Measurements from ENCODE around the gene GPR137.

GPR137 gene

DNA sequence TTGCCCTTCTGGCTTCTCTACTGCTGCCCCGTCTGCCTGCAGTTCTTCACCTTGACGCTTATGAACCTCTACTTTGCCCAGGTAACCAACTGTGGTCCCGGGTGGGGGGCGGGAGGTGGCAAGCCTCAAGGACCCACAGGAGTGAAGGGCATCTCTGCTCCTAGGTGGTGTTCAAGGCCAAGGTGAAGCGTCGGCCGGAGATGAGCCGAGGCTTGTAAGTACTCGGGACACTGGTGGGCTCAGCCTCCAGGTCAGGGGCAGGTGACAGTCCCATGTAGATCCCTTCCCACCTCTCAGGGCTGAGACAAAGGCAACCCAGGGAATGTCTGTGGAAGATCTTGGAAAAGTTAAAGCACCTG, 1.1 kb downstream of the GPR137 start:
- TF ChIP-seq, protein P1, sequence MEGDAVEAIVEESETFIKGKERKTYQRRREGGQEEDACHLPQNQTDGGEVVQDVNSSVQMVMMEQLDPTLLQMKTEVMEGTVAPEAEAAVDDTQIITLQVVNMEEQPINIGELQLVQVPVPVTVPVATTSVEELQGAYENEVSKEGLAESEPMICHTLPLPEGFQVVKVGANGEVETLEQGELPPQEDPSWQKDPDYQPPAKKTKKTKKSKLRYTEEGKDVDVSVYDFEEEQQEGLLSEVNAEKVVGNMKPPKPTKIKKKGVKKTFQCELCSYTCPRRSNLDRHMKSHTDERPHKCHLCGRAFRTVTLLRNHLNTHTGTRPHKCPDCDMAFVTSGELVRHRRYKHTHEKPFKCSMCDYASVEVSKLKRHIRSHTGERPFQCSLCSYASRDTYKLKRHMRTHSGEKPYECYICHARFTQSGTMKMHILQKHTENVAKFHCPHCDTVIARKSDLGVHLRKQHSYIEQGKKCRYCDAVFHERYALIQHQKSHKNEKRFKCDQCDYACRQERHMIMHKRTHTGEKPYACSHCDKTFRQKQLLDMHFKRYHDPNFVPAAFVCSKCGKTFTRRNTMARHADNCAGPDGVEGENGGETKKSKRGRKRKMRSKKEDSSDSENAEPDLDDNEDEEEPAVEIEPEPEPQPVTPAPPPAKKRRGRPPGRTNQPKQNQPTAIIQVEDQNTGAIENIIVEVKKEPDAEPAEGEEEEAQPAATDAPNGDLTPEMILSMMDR (IDR thresholded peaks at IDR 0.05; ENCODE audit: borderline replicate concordance, control extremely low read depth, extremely low read depth, insufficient read depth, missing control alignments), result no peak

DNA sequence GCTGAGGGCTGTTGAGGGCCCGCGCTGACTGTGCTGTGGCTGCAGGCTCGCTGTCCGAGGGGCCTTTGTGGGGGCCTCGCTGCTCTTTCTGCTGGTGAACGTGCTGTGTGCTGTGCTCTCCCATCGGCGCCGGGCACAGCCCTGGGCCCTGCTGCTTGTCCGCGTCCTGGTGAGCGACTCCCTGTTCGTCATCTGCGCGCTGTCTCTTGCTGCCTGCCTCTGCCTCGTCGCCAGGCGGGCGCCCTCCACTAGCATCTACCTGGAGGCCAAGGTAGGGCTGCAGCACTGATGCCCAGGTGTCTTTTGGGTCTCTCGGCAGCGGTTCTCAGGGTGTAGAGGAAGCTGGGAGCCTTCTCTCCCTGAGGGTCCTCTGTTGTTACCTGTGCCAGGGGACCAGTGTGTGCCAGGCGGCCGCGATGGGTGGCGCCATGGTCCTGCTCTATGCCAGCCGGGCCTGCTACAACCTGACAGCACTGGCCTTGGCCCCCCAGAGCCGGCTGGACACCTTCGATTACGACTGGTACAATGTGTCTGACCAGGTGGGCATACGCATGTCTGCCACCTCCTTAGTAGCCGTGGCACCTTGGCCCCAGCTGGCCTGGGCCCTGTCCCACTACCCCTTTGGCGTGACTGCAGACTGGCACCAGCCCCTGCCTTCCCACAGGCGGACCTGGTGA, 2.2 kb downstream of the GPR137 start:
- DNase-seq (ENCODE audit: low spot score), result no peak
- in situ Hi-C loops (cut with MboI; ENCODE audit: low sequenced_read_pairs, unreplicated experiment), result loop anchor here (25.0 kb wide), 1 partner anchor 301 kb away; the partner anchor contains the start of gene OTUB1
- TF ChIP-seq, protein P1 (IDR thresholded peaks at IDR 0.05; ENCODE audit: borderline replicate concordance, control extremely low read depth, extremely low read depth, insufficient read depth, missing control alignments), result no peak

More for the DNA sequence above, 1.1 kb downstream of the GPR137 start:
- no peak for DNase-seq (ENCODE audit: low spot score)
- in situ Hi-C loops (cut with MboI; ENCODE audit: low sequenced_read_pairs, unreplicated experiment), result loop anchor here (25.0 kb wide), 1 partner anchor 299 kb away; the partner anchor contains the start of gene OTUB1

DNA sequence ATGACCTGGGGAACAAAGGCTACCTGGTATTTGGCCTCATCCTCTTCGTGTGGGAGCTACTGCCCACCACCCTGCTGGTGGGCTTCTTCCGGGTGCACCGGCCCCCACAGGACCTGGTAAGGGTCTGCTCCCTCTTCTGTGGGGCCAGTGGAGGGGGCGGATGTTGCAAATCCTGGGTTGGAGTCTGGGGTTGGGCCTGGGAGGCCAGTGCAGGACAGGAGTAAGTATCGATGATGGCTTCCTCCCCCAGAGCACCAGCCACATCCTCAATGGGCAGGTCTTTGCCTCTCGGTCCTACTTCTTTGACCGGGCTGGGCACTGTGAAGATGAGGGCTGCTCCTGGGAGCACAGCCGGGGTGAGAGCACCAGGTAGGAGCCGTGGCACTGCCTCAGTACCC, 2.7 kb downstream of the GPR137 start:
- no peak for DNase-seq (ENCODE audit: low spot score)
- TF ChIP-seq, protein P1 (IDR thresholded peaks at IDR 0.05; ENCODE audit: borderline replicate concordance, control extremely low read depth, extremely low read depth, insufficient read depth, missing control alignments), result no peak
- in situ Hi-C loops (cut with MboI; ENCODE audit: low sequenced_read_pairs, unreplicated experiment), result loop anchor here (25.0 kb wide), 1 partner anchor 301 kb away; the partner anchor contains the start of gene OTUB1

DNA sequence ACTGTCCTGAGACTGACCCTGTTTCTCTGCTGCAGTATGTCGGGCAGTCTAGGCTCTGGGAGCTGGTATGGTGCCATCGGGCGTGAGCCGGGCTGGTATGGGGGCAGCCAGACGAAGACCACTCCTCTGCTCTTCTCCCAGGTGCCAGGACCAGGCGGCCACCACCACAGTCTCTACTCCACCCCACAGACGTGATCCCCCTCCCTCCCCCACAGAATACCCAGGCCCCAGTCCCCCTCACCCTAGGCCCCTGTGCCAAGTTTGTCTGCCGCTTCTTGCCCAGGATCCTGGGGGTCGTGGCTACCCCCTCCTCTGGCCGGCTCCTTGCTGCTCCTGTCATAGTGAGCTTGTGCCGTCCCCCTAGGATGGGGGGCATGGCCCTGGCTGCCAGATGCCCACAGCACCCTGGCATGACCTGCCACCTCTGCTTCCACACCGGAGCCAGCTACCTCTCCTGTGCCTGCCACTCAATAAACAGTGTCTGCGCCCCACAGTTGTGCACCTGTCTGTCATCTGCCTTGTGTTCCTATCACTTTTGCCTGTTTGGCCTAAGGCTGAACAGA, 3.4 kb downstream of the GPR137 start:
- DNase-seq (ENCODE audit: low spot score), result no peak
- in situ Hi-C loops (cut with MboI; ENCODE audit: low sequenced_read_pairs, unreplicated experiment), result loop anchor here (25.0 kb wide), 1 partner anchor 302 kb away; the partner anchor contains the start of gene OTUB1
- TF ChIP-seq, protein P1 (IDR thresholded peaks at IDR 0.05; ENCODE audit: borderline replicate concordance, control extremely low read depth, extremely low read depth, insufficient read depth, missing control alignments), result no peak

DNA sequence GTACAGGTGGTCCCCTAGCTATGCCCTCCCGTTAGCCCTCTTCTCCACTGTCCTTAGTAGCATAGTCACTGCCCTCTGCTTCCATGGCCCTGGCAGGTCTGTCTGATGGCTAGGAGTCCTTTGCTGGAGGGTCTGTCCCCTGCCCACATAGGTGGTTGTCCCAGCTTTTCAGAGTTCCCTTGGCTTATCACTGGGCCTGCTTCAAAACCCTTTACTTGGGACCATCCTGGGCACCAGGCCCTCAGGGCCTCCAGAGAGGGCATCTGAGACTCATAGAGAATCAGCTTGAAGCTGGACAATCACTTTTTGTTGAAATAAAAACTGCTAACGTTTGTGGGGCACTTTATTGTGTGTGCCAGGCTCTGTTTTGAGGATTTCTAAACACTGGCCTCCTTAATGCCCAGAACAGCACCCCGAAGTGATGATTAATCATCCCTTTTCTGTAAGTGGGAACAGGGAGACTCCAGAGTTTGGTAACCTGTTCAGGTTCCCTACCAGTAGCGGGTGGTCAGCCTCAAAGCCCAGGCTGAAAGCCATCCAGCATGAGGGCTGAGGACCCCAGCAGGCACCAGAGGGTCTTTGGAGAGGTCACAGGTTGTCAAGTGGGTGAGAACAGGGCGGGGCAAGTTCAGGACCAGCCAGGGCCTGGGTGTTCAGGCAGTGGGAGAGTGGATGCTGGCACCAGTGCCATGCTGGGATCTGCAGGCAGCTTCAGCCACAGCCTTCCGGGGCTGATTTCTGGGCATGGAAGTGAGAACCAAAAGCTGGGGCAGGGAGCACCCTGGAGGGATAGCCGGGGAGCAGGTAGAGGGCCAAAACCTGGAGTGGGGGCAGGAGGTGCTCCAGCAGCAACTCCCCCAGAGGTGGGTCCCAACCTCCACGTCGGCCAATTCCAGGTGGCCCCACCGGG, 5.0 kb downstream of the GPR137 start:
- TF ChIP-seq, protein P1 (IDR thresholded peaks at IDR 0.05; ENCODE audit: borderline replicate concordance, control extremely low read depth, extremely low read depth, insufficient read depth, missing control alignments), result no peak
- DNase-seq (ENCODE audit: low spot score), result no peak
- in situ Hi-C loops (cut with MboI; ENCODE audit: low sequenced_read_pairs, unreplicated experiment), result loop anchor here (25.0 kb wide), 1 partner anchor 303 kb away; the partner anchor contains the start of gene OTUB1

DNA sequence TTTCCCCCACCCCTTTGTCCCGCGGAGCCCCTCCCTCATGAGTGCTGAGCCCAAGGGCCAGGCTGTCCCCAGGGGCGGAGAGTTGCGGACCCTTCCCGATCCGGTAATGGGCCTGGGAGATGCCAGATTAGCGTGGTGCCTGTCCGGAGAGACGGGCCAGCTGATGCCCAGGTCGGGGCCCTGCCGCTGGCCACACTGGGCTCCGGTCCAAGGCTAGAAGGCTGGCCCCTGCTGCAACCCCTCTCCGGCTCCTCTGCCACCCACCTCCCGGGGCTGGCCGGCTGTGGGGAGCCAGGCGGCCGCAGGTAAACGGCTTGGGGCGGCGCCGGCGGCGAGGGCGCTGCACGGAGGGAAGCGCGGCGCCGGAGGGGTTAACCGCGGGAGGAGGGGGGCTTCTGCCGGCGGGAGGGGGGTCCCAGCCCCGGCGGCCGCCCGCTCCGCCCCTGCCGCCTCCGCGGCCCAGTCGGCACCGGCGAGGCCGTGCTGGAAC, 5.7 kb downstream of the GPR137 start, which contains the start of gene KCNK4:
KCNK4 (plus strand) TSS at position 41 of the 490 bp plus-strand sequence. CDS start 1,717 bp downstream, outside the sequence.
- no peak for DNase-seq (ENCODE audit: low spot score)
- TF ChIP-seq, protein P1 (IDR thresholded peaks at IDR 0.05; ENCODE audit: borderline replicate concordance, control extremely low read depth, extremely low read depth, insufficient read depth, missing control alignments), result no peak
- in situ Hi-C loops (cut with MboI; ENCODE audit: low sequenced_read_pairs, unreplicated experiment), result loop anchor here (25.0 kb wide), 1 partner anchor 304 kb away; the partner anchor contains the start of gene OTUB1
